Measurements from ENCODE around the gene OR4N2. TPM values are rescaled to one million over a fixed set of nuclear protein-coding genes. Genes with fewer than 3 reads are reported as not detected.
"Not testable (repeated sequence)": the region's sequence is repeated elsewhere in the genome, so short reads cannot be mapped to it uniquely, and the experiment has no call there.

Gene OR4N2
- total RNA-seq, 4 donors from 2014 or later = not detected

- Histone ChIP-seq H3K27me3 (no peaks in the 10 kb centered on the region), H3K36me3 (no peaks in the 10 kb centered on the region), H3K4me3 (no peak overlapping the region), H3K9me3 (peaks cover 0 to 7% (median 4%) of the 10 kb centered on the region in 3 donors), H3K4me1 (no peaks in the 10 kb centered on the region), H3K27ac (no peak overlapping the region)
- DNase-seq = no peak
- intact Hi-C loops (cut with DNase I) = no loop called here
- TF ChIP-seq, protein P1, sequence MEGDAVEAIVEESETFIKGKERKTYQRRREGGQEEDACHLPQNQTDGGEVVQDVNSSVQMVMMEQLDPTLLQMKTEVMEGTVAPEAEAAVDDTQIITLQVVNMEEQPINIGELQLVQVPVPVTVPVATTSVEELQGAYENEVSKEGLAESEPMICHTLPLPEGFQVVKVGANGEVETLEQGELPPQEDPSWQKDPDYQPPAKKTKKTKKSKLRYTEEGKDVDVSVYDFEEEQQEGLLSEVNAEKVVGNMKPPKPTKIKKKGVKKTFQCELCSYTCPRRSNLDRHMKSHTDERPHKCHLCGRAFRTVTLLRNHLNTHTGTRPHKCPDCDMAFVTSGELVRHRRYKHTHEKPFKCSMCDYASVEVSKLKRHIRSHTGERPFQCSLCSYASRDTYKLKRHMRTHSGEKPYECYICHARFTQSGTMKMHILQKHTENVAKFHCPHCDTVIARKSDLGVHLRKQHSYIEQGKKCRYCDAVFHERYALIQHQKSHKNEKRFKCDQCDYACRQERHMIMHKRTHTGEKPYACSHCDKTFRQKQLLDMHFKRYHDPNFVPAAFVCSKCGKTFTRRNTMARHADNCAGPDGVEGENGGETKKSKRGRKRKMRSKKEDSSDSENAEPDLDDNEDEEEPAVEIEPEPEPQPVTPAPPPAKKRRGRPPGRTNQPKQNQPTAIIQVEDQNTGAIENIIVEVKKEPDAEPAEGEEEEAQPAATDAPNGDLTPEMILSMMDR (IDR thresholded peaks at IDR 0.05) = no peak
- TF ChIP-seq POLR2A (IDR thresholded peaks at IDR 0.05) = no peak
Measured at GRCh38 chr14:19851365-19851764, 47.8 kb downstream of the OR4N2 start.

DNA sequence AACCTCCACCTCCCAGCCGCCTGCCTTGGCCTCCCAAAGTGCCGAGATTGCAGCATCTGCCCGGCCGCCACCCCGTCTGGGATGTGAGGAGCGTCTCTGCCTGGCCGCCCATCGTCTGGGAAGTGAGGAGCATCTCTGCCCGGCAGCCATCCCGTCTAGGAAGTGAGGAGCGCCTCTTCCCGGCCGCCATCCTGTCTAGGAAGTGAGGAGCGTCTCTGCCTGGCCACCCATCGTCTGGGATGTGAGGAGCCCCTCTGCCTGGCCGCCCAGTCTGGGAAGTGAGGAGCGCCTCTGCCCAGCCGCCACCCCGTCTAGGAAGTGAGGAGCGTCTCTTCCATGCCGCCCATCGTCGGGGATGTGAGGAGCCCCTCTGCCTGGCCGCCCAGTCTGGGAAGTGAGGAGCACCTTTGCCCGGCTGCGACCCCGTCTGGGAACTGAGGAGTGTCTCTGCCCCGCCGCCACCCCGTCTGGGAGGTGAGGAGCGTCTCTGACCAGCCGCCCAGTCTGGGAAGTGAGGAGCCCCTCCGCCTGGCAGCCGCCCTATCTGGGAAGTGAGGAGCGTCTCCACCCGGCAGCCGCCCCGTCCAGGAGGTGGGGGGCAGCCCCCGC is 62.6 kb downstream of the OR4N2 start:
- H3K4me1 ChIP-seq; H3K36me3 ChIP-seq; H3K4me3 ChIP-seq; H3K27me3 ChIP-seq; DNase-seq; intact Hi-C loops (cut with DNase I); H3K27ac ChIP-seq: not testable (repeated sequence)
- peaks cover 0 to 21% (median 0%) of the 10 kb centered on the region in 3 donors for H3K9me3 ChIP-seq
- no CpG with 5 or more reads among the region's 39 CpGs for WGBS, 2 donors

DNA sequence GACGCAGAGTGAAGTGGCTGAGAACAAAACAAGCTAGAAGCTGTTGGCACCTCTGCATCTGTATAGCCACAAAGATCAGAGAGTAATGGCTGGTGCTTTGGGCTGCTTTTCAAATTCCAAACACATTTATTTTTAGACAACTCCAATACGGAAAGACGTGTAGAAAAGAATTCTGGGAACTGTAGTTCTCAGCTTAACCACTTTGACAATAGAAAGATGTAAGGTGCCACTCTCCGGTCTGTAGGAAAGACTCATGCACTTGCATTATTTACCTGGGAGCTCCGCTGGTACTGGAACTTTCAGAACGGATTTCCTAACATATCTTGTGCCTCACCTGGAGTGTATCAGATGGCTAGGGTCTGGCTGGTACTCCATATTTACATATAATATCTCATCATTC is 69.6 kb downstream of the OR4N2 start:
- DNase-seq = no peak
- intact Hi-C loops (cut with DNase I) = no loop called here
- 32 to 35% methylated on average over 6 of the region's 6 CpGs for WGBS, 2 donors
- no peaks in the 10 kb centered on the region for H3K4me1 ChIP-seq
- TF ChIP-seq, protein P1 (IDR thresholded peaks at IDR 0.05) = no peak
- TF ChIP-seq POLR2A (IDR thresholded peaks at IDR 0.05) = no peak
- H3K27ac ChIP-seq = no peak overlapping the region
- no peak overlapping the region for H3K4me3 ChIP-seq
- H3K27me3 ChIP-seq = no peaks in the 10 kb centered on the region
- H3K36me3 ChIP-seq = no peaks in the 10 kb centered on the region
- H3K9me3 ChIP-seq = peaks cover 0 to 7% (median 0%) of the 10 kb centered on the region in 3 donors

GRCh38 chr14:19874842-19875241 is 71.3 kb downstream of the OR4N2 start, which contains the start of gene OR4K2:
OR4K2 (plus strand) TSS chr14:19875142; CDS start chr14:19876268, 1,126 bp downstream.
- TF ChIP-seq, protein P1 (IDR thresholded peaks at IDR 0.05) = no peak
- TF ChIP-seq POLR2A (IDR thresholded peaks at IDR 0.05) = no peak
- no peak within 1 kb of the TSS for H3K27ac ChIP-seq
- no peaks in the 10 kb centered on the region for H3K36me3 ChIP-seq
- no peaks in the 10 kb centered on the region for H3K4me1 ChIP-seq
- H3K9me3 ChIP-seq = no peaks in the 10 kb centered on the region
- WGBS, 2 donors = 43 to 58% methylated on average over 2 of the region's 2 CpGs
- no peaks in the 10 kb centered on the region for H3K27me3 ChIP-seq
- no peak within 1 kb of the TSS for H3K4me3 ChIP-seq
- intact Hi-C loops (cut with DNase I) = no loop called here
- no peak for DNase-seq

DNA sequence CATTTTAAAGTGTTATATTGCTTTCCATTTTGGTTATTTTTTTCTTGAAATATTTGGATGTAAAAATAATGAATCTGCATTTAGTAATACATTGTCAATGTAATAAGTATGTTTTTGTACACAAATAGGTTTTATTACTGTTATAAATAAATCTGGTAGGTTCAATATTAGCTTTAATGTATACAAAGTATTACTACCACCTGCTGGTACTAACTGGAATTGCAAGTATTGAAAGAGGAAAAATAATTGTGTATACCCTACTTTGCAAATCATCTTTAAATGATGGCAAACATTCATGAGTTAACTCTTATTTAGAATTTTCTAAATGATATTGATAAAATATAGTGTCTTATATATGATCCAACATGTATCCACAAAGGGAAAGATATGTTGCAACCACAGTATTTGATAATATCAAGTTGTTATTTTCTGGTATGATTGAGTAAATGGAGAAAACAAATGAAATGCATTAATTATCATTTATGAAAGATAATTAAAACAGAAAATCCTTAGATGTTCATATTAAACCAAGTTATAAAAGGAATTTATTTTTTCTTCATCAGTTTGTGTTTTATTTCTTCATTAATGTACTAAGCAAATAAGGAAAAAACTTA is 74.6 kb downstream of the OR4N2 start:
- intact Hi-C loops (cut with DNase I) = no loop called here
- H3K4me3 ChIP-seq = no peak overlapping the region
- no peaks in the 10 kb centered on the region for H3K27me3 ChIP-seq
- no peak for DNase-seq
- H3K36me3 ChIP-seq = no peaks in the 10 kb centered on the region
- H3K27ac ChIP-seq = no peak overlapping the region
- no peaks in the 10 kb centered on the region for H3K9me3 ChIP-seq
- no peaks in the 10 kb centered on the region for H3K4me1 ChIP-seq
- TF ChIP-seq, protein P1 (IDR thresholded peaks at IDR 0.05) = peak in 4 of 6 experiments; percentile 11 to 44 (median 36)
- TF ChIP-seq POLR2A (IDR thresholded peaks at IDR 0.05) = no peak

Other genes starting within 250 kb of the OR4N2 start
- gene OR11H2, start 89.9 kb upstream of the OR4N2 start, total RNA-seq = not detected
- gene OR4Q3, start 60.2 kb upstream of the OR4N2 start, total RNA-seq = not detected
- not detected for gene OR4M1, start 30.3 kb upstream of the OR4N2 start, total RNA-seq
- not detected for gene OR4K2, start 71.4 kb downstream of the OR4N2 start, total RNA-seq
- gene OR4K5, start 116.8 kb downstream of the OR4N2 start, total RNA-seq = not detected
- not detected for gene OR4K1, start 127.1 kb downstream of the OR4N2 start, total RNA-seq
- not detected for gene OR4K15, start 171.8 kb downstream of the OR4N2 start, total RNA-seq
- not detected for gene OR4Q2, start 198.4 kb downstream of the OR4N2 start, total RNA-seq
- not detected for gene OR4K14, start 215.5 kb downstream of the OR4N2 start, total RNA-seq
- gene OR4K13, start 232.3 kb downstream of the OR4N2 start, total RNA-seq = not detected

All from esophagus squamous epithelium (tissue), 5 donors.